GM12801 (cell line): Measurements from ENCODE around the gene SH3RF3.

Experiments
- TF ChIP-seq, protein P1 (sequence below): IDR thresholded peaks from one replicate; pipeline ENCODE4 v1.5.1; 2011; ENCODE audit warnings: control low read depth; ENCODE audit not compliant: insufficient read length; ENCODE audit errors: extremely low read depth

Gene SH3RF3

GRCh38 chr2:109214651-109215371, 85.8 kb downstream of the SH3RF3 start:
- TF ChIP-seq, protein P1, sequence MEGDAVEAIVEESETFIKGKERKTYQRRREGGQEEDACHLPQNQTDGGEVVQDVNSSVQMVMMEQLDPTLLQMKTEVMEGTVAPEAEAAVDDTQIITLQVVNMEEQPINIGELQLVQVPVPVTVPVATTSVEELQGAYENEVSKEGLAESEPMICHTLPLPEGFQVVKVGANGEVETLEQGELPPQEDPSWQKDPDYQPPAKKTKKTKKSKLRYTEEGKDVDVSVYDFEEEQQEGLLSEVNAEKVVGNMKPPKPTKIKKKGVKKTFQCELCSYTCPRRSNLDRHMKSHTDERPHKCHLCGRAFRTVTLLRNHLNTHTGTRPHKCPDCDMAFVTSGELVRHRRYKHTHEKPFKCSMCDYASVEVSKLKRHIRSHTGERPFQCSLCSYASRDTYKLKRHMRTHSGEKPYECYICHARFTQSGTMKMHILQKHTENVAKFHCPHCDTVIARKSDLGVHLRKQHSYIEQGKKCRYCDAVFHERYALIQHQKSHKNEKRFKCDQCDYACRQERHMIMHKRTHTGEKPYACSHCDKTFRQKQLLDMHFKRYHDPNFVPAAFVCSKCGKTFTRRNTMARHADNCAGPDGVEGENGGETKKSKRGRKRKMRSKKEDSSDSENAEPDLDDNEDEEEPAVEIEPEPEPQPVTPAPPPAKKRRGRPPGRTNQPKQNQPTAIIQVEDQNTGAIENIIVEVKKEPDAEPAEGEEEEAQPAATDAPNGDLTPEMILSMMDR = no peak

- TF ChIP-seq, protein P1 = no peak
Measured at GRCh38 chr2:109215866-109216265, 86.9 kb downstream of the SH3RF3 start.

DNA sequence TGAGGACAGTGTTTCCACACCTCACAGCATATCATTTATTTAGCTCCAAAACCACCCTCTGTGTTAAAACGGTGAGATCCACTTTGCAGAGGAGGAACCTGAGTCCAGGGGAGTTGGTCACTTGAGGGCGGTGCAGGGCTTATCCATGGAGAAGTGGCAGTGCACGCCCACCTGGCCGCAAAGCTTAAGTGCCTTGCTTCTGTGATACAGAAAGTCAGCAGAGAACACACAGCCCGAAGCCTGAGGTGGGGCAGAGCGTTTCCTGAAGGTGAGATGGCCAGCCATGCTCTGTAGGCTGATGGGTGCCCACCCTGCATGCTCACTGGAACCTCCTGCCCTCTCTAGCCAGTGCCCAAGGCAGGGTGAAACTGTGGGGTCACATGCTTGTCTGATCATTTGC, 87.3 kb downstream of the SH3RF3 start:
- TF ChIP-seq, protein P1 = no peak

DNA sequence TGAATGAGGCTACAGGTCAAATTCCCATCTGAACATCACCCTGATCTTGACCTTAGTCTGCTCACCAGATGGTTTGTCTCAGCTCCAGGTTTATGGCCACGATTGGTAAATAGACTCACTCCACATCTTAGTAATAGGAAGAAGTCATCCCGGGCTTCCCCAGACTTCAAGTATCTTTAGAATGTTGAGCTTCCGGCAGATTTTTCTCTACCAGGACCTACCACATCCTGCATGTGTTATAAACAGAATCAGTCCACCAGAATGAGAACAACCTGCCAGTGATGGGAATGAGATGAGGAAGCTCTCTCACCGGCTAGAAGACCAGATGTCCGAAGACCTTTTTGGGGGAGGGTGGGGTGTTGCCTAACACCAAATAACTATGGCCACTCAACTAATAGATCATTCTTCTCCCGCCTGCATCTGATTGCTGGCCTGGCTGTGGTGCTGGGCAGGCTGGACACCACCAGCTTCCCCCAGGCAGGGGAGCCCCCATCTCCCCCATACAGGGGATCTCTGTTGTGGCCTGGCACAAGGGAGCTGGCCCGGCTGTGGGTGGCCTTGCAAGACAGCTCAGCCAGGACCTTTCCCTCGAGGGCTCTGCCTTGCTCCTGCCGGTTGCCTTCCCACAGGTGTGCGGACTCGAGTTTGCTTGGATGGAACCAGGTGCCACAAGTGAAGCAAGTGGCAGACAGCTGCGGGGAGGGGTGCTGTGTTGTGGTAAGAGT, 88.5 kb downstream of the SH3RF3 start:
- TF ChIP-seq, protein P1 = no peak

DNA sequence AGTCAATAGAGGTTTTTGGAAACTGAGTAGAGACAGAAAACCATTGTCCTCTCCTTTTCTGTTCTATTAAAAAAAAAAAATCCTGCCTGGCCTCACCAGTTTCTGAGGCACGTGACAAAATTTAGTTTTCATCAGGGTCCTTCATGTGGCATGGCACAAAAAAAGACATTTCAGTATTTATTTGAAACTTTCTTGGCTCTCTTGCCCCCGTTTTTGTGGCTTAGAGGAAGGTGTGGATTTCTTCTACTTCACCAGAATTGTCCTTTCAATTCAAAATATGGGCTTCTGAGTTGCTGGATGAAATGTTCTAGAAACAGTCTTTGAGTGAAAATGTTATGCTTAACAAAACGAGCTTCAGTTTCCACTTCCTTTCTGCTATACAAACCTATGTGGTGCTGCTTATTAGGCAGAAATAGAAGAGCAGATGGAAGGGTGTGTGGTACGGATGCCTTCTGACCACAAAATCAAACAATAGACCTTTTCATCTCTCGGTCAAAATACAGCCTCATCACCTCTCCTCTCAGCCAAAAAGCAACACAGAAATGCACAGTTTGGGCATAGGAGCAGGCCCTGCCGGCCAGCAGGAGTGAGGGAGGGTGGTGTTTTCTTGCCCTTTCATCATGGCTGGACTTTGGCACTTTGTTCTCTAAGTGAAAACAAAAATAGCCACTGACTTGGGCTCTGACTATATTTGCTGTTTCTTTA, 89.2 kb downstream of the SH3RF3 start:
- TF ChIP-seq, protein P1 = no peak

DNA sequence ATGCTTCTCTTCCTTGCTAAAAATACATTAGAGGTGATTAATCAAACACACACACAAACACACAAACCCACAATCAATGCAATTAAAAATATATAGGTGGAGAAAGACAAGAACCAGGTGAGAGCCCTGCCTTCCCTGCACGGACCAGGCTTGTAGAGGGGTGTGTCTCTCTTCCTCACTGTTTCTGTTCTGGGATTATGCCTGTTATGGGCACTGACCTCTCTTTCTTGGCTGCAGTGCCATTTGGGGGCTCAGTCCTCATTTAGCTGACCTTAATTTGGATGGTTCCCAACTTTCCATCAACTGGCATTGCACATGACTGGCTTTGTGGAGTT, 89.8 kb downstream of the SH3RF3 start:
- TF ChIP-seq, protein P1 = no peak

DNA sequence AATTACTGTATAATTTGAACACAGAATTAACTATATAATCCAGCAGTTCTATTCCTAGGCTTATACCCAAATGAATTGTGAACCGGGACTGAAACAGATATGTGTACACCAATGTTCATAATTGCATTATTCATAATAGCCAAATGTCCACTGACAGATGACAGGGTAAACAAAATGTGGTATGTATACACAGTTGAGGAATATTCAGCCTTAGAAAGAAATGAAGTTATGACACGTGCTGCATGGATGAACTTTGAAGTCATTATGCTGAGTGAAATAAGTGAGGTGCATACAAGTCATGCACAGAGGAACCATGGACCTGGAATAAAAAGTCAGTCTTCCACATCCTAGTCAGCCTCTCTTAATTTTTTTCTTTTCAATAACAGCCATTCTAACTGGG, 91.9 kb downstream of the SH3RF3 start:
- TF ChIP-seq, protein P1 = no peak
